RKO (cell line): ENCODE measurements around the gene CYP26C1.

ENCODE experiments used
- DNase-seq: peaks from one replicate; pipeline ENCODE4 v3.0.0-alpha.2; 2016; ENCODE audit warnings: low spot score

The CYP26C1 gene, protein sequence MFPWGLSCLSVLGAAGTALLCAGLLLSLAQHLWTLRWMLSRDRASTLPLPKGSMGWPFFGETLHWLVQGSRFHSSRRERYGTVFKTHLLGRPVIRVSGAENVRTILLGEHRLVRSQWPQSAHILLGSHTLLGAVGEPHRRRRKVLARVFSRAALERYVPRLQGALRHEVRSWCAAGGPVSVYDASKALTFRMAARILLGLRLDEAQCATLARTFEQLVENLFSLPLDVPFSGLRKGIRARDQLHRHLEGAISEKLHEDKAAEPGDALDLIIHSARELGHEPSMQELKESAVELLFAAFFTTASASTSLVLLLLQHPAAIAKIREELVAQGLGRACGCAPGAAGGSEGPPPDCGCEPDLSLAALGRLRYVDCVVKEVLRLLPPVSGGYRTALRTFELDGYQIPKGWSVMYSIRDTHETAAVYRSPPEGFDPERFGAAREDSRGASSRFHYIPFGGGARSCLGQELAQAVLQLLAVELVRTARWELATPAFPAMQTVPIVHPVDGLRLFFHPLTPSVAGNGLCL

DNA sequence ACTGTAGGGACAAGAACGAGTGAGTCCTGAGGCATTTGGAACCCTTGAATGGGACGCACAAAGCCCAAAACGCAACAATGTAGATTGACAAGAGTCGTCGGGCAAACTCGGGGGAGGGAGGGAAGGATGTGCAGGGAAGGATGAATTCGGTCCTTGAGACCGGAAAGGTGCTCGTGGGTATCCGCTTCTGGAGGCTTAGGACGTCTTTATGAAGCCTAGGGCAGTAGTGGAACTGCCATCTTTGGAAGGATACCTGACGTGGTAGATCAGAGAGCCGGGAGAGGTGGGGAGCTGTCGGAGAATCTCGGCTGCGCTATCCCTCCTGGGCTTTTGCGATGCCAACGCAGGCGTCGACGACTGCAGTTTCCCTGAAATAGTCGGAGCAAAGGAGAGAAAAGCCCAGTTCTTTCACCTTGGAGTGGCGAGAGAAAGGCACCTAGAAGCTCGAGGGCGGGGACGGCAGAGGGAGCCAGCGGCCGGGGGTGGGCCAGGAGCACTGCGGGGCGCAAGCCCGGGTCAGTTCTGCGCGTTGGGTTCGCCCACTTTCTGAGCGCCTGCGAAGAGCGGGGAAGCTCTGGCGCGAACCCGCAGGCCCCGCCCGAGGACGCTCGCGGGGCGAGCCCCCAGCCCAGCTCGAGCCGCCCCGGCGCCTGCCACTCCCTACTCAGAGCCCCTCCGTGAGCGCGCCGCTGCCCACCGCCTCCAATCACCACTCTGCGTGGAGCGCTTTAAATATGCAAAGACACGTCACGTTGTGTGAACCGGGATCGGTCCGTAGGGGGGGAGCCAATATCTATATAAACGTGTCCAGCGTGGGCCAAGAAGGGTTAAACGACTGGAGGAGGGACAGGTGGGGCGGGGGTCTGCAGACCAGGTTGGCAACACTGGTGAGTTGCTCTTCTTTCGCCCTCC lies at the start of gene CYP26C1:
Gene CYP26C1 (plus strand): TSS at position 824 of the 912 bp plus-strand sequence. CDS start 466 bp downstream, outside the sequence.
- DNase-seq = no peak

DNA sequence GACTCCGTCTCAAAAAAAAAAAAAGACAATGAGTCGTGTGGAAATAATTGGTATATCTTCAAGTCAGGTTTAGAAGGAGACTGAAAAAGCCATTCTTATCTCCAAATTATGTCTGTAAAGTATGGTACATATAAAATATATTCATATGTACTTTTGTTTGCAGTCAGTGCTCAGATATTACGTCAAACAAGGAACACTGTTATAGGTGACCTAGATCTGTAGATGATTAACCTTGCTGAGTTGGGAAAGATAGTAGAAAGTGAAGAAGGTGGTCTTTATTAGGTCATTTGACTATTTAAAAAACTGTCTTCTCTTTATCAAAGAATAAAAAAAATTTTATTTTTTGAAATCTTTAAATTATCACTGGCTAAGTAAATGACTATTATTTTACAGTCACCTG lies 44.9 kb upstream of the CYP26C1 start:
- no peak for DNase-seq

DNA sequence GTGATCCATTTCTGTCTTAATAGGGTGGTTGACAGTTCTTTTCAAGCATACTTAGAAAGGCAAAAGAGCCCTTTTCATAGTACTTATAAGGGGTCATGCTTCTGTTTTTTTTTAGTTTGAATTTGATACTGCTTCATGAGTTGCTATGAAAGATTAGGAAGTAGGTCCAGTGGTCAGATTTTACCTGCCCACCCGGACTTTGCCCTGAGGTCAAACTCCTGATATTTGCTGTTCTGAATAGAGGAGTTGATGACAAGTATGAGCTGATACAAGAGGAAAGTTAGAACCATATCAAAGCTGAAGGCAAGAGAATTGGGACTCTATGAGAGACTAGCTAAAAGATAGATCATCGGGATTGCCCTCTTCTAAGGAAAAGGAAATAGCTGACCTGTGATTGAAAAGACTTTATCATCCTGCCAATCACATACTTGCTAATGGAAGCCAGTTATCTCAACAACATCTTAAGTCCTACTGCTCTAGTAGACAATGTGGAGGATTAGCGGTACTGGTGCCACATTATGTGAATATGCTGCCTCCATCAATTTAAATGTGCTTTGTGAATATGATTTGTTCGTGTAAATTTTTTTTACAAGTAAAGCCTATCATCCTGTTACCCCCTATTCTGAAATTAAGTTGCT lies 37.5 kb upstream of the CYP26C1 start:
- DNase-seq = no peak

DNA sequence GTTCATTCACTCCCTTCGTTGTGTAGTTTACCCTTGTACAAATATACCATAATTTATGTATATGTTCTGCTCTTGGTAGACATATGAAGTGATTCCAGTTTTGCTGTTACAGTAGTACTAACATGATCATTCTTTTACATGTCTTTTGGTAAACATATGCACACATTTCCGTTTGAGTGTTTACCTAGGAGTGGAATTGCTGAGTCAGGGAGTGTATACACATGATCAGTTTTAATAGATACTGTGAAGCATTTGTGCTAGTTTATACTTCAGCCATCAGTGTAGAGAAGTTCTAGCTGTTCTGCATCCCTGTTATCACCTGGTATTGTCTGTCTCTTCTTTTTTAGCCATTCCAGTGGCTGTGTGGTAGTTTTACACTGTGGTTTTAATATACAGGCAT lies 34.5 kb upstream of the CYP26C1 start:
- DNase-seq = no peak

DNA sequence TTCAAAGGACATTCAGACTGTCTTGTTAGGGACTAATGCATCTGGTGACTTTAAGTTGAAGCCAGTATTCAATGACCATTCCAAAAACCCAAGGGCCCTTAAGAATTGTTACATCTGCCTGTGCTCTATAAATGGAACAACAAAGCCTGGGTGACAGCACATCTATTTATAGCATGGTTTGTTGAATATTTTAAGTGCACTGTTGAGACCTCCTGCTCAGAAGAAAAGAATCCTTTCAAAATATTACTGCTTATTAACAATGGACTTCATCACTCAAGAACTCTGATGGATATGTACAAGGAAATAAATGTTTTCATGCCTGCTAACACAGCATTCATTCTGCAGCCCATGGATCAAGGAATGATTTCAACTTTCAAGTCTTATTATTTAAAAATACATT lies 33.1 kb upstream of the CYP26C1 start:
- DNase-seq = no peak

DNA sequence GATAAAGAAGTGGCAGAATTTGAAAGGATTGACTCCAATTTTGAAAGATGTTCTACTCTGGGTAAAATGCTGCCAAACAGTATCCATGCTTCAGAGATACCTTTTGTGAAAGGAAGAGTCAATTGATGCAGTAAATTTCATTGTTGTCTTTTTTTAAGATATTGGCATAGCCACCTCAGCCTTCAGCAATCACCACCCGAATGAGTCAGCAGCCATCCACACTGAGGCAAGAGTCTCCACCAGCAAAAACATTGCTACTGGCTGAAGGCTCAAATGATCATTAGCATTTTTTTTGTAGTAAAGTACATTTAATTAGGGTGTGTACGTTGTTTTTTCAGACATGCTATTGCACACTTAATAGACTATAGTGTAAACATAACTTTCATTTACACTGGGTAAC lies 31.7 kb upstream of the CYP26C1 start:
- peak; percentile 21 for DNase-seq

DNA sequence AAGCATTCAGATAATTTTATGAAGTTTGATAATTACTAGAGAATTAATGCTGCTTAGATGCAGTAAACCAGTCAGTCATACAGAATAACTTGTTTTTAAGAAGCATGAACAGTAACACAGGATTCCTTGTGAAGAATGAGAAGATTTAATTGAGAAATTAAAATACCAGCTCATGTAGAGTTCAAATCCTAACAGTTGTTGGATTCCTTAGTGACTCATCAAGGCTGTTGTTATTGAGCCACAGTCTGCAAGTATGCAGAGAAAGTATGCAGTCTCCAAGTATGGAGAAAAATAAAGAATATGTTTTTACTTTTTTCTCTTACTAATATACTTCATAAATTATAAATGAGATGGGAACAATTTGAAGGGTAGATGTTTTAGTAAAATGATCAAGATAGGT lies 30.2 kb upstream of the CYP26C1 start:
- DNase-seq = peak; percentile 21

DNA sequence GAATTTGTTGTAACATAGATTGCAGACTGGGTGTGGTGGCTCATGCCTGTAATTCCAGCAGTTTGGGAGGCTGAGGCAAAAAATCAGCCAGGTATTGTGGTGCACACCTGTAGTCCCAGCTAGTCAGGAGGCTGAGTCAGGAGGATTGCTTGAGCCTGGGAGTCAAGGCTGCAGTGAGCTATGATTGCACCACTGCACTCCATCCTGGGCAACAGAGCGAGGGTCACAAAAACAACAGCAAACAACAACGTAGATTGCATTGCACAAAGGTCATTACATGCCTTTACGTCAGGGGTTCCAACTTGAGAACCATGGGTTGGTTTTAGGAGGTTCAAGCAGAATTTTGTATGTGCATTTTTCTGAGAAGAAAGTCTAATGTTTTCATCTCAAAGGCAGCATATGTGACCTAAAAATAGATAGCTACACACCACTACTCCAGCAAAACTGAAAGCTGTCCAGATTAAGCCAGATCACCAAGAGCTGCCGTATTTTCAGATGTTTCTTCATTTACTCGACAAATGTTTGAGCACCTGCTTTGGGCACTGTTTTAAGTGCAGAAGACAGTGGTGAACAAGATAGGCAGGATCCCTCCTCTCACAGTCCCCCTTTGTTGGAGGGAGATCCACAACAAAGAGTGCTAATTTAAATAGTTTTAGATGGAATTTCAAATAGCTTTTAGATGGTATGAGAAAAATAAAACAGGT lies 28.3 kb upstream of the CYP26C1 start:
- DNase-seq = no peak

DNA sequence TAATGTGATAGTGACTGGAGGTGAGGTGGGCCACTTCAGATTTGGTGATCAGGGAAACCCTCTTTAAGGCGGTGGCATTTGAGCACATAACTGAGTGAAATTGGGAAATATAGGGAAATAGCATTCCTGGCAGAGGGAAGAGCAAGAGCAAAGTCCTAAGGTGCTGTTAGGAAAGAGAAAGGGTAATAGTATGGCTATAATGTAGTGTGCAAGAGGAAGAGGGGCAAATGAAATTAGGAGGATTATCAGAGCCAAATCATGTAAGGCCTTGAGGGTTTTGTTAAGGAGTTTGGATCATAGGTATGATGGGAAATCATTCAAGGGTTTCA lies 27.8 kb upstream of the CYP26C1 start:
- no peak for DNase-seq

DNA sequence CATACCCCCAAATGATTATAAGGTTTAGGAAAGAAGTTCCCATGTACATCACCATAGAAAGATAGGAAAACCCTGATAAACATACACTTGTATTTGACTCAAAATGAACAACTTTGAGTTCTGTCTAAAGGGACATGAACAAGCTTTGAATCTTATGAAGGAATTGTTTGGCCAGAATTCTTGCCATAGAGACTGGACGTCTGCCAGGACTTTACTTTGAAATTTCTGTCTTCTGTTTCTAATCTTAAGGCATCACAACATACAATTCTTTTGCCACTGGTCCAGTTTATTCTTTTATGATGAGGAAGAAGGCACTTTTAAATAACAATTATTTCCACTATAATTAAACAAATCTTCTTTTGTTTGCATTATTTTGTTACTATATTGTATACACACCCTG lies 26.2 kb upstream of the CYP26C1 start:
- DNase-seq = no peak

DNA sequence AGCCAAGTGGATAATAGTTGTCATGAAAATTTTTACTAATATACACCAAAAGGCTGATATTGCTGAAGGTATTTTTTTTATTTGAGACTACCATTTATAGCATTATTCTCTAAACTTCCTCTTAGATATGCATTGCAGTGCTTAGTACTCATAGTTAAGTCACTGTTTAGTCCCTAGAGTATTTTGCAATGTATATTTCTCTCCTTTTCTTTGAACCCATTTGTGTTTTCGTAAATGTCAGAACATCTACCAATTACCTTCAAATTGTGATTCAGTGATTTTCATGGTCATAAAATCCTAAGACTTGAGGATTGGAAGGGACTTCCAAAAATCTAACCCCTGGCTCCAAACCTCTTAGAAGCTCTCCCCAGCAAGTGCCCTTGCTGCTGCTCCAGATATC lies 21.5 kb upstream of the CYP26C1 start:
- DNase-seq = no peak

DNA sequence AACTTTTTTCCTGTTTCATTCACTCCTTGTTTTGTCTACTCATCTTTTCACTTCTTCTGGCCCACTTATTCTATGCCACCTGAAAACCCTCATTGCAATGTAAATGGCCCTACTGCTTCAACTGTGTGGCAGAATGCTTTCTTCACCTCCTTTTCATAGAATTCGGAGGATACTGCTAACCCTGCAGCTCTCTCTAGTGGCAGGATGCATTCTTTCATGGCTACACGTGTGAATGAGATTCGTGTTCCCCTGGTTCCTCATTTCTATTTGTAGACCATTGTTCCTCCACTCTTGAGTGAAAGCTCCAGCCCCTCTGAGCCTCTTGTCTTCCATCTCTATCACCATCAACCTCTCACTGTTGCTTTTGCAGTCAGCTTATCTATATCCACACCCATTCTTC lies 20.9 kb upstream of the CYP26C1 start:
- peak; percentile 14 for DNase-seq

DNA sequence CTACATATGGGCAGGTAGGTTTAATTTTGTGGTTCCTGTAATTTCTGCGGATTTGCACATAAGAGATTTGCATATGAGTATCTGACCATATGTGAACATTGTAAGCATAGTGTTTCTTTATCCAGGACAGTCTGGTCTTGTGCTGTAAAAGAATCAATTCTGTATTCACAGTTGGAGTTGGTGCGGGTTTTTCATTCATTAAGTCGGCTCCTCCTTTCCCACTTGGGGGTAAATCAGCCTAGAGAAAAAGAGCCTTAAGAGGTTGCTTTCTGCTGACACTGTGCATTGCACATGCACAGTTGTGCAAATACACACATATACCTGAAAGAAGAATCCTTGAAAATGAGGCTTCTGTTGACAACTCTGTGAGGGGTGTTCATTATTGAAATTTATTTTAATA lies 6.1 kb upstream of the CYP26C1 start:
- DNase-seq = no peak

DNA sequence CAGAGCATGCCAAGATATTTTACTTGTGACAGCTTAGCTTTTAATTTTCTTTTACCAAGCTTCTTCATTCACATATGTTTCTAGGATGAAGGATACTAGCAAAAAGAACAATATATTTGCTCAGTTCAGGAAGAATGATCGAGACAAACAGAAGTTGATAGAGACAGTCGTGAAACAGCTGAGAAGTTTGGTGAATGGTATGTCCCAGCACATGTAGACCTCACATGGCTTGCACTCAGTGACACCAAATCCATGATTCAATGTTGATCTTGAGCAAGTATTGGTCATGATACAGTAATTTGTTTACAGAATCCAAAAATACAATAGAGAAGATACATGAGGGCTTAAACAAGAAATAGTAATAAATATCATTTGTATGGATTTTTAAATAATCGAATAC lies 2.5 kb upstream of the CYP26C1 start:
- DNase-seq = no peak

DNA sequence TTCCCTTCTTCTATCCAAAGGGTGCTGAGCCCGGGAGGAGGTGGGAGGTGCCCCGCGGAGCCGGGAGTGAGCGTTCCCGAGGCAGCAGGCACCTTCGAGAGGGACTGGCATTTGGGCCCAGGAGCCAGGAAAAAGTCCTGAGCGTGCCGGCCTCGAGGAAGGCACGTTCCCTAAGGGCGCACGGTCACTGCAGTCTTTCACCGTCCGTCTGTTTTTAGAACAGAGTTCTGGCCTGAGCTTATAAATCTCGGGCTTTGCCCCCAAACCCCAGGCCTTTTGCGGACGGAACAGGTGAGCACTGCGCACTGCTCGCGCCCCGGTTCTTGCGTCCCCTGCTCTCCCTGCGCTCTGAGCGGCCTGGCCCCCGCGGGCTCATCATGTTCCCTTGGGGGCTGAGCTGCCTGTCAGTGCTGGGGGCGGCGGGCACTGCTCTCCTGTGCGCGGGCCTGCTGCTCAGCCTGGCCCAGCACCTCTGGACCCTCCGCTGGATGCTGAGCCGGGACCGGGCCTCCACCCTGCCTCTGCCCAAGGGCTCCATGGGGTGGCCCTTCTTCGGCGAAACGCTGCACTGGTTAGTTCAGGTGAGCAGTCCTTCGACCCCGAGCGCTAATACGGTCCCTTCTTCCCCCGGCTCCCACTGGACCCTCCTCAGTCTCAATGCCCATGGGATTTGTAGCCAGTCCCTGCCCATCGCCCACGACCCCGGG lies 442 bp downstream of the CYP26C1 start:
- no peak for DNase-seq

DNA sequence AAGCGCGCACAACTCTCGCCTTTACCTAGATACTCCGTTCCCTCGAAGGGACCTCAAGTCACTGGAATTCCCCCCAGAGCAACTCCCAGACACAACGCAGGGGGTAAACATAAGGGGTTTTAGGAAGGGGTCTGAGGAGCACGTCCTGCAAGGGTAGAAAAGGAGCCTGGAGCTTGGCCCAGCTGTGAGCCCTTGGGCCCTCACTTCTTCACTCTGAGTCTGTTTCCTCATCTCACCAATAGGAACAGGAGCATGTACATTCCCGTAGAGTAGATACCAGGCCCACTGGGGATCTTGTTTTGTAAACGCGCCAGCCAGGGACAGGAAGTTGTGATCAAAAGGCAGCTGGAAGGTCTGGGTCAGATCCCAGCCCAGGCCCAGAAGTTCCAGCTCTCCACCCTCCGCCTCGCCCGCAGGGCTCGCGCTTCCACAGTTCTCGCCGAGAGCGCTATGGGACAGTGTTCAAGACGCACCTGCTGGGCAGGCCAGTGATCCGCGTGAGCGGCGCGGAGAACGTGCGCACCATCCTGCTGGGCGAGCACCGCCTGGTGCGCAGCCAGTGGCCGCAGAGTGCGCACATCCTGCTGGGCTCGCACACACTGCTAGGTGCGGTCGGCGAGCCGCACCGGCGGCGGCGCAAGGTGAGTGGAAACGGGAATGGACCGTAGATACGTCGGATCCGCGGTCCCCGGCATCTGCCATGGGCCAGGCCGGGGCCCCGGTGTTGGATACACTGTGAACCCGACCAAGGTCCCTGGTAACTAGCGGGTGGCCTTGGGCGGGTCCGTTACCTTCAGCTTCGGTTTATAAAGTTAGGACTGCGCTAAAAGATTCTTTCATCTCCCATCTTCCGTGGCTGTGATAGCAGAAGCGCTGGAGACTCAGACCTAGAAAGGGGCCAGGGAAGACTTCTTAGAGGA lies 1.3 kb downstream of the CYP26C1 start:
- no peak for DNase-seq

DNA sequence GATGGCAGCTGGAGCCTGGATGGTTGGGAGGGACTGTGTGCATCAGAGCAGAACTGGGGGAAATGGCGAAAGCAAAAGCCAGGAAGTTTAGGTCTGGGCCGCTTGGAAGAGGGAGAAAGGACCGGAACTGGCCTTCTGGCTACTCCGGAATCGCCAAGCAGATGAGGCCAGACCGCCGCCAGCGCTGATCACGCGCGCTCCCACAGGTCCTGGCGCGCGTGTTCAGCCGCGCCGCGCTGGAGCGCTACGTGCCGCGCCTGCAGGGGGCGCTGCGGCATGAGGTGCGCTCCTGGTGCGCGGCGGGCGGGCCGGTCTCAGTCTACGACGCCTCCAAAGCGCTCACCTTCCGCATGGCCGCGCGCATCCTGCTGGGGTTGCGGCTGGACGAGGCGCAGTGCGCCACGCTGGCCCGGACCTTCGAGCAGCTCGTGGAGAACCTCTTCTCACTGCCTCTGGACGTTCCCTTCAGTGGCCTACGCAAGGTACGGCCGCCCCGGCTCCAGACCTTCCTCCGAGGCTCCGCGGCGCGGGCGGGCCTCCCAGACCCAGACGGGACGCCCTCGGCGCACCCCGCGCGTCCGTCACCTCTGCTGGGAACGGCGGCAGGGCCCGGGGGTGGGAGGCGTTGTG lies 2.0 kb downstream of the CYP26C1 start:
- DNase-seq = no peak

DNA sequence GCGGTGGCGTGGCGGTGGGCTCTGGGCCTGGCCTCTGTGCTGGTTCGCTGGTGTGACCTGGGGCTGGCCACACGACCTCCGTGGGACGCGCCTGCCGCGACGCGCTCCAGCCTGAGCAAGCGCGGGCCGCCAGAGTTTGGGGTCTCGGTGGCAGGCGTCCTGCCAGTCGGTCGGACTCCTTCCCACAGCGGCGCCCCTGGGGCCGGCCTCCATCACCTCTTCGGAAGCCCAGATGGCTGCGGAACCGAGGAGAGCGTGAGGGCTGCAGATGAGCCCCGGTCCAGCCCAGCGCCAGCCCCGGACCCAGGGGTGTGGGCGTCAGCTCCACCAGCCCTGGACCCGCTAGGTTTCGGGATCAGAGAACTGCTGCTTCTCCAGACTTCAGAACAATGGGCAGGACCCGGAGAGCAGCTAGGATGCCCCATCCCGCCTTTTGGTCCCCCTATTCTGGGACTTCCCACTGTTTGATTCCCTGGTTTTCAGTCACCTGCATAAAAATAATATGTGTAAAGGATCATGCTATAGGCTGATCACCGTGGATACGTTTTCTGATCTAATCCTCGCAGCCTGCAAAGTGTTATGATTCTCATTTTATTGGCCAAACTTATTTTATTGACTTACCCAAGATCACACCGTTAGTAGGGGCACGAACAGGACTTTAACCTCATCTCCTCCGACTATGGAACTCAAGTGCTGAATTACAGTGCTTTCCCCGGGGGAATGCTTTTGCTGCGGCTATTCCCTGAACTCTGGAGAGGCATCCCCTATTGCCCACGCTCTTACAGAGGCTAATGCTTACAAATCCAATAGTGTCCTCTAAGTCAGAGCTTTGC lies 2.8 kb downstream of the CYP26C1 start:
- no peak for DNase-seq
